Measurements from ENCODE around the gene SAMMSON. TPM values are rescaled to one million over a fixed set of nuclear protein-coding genes. Genes with fewer than 3 reads are reported as not detected.
A peak's percentile ranks its signal among the peaks of the same experiment; 100 is the strongest.

The SAMMSON gene
- polyA plus RNA-seq, 2 donors, result 0.47 to 0.60 TPM

DNA sequence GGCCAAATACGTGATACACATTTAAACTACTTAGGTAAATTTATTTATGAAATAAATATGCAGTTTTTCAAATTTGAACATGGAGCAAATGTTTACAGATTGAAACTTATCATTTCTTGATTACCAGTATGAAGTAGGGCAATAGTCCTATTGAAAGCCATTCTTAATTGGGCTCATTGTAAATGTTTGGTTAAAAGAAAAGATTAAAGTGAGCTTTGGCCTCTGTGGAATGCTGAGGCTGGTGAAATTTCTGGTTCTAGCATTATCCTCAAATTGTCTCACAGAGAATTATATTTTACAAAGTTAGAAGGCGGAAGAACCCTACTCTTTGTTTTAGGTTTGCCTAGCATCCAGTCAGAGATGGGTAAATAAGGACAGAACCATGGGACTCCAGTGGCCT, 73.2 kb downstream of the SAMMSON start:
- 78 to 79% methylated on average over 2 of the region's 2 CpGs for whole genome bisulfite sequencing, 2 donors
- Histone ChIP-seq H3K4me1 (ENCODE audit: control insufficient read depth in 2 of 2, insufficient read depth in 2 of 2, low read length in 1 of 2) (no peaks in the 10 kb centered on the region), H3K27me3 (ENCODE audit: control insufficient read depth in 1 of 2, insufficient read depth in 2 of 2, low read length in 2 of 2) (no peaks in the 10 kb centered on the region), H3K36me3 (ENCODE audit: control insufficient read depth in 2 of 2, insufficient read depth in 2 of 2, low read length in 1 of 2) (no peaks in the 10 kb centered on the region), H3K27ac (ENCODE audit: low read depth in 2 of 2, low read length in 1 of 2) (peak overlapping the region in 1 of 2 donors; percentile 8), H3K9me3 (ENCODE audit: control insufficient read depth in 2 of 2, insufficient read depth in 1 of 2, low read depth in 1 of 2, low read length in 1 of 2) (no peaks in the 10 kb centered on the region), H3K4me3 (ENCODE audit: low read depth in 1 of 2, low read length in 2 of 2) (no peak overlapping the region)

DNA sequence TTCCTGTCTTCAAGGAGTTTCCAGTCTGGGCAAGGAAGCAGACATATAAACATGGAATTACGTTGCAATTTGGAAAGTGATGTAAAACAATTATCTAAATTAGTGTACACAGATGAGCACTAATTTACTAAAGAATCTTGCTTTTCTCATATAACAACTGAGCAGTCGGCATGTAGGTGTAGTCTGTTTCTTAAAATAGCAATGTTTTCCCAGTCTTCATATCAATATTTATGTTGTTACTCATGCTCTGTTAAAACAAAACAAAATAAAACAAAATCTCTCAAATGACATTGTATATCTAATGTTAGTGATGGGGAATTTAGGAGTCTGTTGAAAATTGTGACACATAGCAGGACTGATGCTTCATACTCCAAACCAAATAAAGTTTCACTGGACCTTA, 75.6 kb downstream of the SAMMSON start:
- no peaks in the 10 kb centered on the region for H3K9me3 ChIP-seq (ENCODE audit: control insufficient read depth in 2 of 2, insufficient read depth in 1 of 2, low read depth in 1 of 2, low read length in 1 of 2)
- H3K27ac ChIP-seq (ENCODE audit: low read depth in 2 of 2, low read length in 1 of 2), result no peak overlapping the region
- no peak overlapping the region for H3K4me3 ChIP-seq (ENCODE audit: low read depth in 1 of 2, low read length in 2 of 2)
- no peaks in the 10 kb centered on the region for H3K27me3 ChIP-seq (ENCODE audit: control insufficient read depth in 1 of 2, insufficient read depth in 2 of 2, low read length in 2 of 2)
- 50 to 62% methylated on average over 2 of the region's 2 CpGs for WGBS, 2 donors
- H3K36me3 ChIP-seq (ENCODE audit: control insufficient read depth in 2 of 2, insufficient read depth in 2 of 2, low read length in 1 of 2), result no peaks in the 10 kb centered on the region
- no peaks in the 10 kb centered on the region for H3K4me1 ChIP-seq (ENCODE audit: control insufficient read depth in 2 of 2, insufficient read depth in 2 of 2, low read length in 1 of 2)

DNA sequence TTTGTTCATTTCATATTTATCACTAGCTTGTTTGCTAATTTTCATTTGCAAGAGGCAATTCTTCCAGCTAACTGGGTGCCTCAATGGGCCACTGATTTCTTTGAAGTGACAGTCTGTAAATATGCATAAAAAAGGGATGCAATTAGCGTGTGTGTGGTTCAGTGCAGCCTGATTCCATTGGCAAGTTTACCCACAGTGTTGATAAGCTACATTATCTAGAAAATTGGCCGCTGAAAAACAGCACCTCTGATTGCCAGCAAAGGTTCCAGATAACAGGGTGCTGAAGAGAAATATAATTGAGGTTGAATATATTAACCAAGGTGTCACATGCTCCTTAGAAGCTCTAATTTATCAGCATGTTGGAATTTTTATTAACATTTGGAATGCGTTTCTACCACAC, 76.9 kb downstream of the SAMMSON start:
- H3K27me3 ChIP-seq (ENCODE audit: control insufficient read depth in 1 of 2, insufficient read depth in 2 of 2, low read length in 2 of 2), result no peaks in the 10 kb centered on the region
- H3K4me3 ChIP-seq (ENCODE audit: low read depth in 1 of 2, low read length in 2 of 2), result no peak overlapping the region
- WGBS, 2 donors, result 49 to 71% methylated on average over 3 of the region's 3 CpGs
- no peak overlapping the region for H3K27ac ChIP-seq (ENCODE audit: low read depth in 2 of 2, low read length in 1 of 2)
- no peaks in the 10 kb centered on the region for H3K36me3 ChIP-seq (ENCODE audit: control insufficient read depth in 2 of 2, insufficient read depth in 2 of 2, low read length in 1 of 2)
- H3K4me1 ChIP-seq (ENCODE audit: control insufficient read depth in 2 of 2, insufficient read depth in 2 of 2, low read length in 1 of 2), result no peaks in the 10 kb centered on the region
- no peaks in the 10 kb centered on the region for H3K9me3 ChIP-seq (ENCODE audit: control insufficient read depth in 2 of 2, insufficient read depth in 1 of 2, low read depth in 1 of 2, low read length in 1 of 2)

DNA sequence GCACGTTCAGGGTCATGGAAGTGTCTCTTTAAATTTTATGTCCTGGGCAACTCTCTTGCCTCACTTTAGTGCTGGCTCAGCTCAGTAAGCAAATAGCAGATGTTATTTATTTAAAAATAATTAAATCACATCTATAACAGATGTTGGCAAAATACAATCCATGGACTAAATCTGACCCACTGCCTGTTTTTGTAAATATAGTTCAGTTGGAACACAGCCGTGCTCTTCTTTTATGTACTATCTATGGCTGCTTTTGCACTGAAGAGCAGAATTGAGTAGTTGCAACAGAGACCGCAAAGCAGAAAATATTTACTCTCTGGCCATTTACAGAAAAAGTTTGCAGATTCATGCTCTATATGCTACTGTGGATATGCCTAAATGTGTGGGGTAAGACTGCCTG, 79.2 kb downstream of the SAMMSON start:
- Histone ChIP-seq H3K4me3 (ENCODE audit: low read depth in 1 of 2, low read length in 2 of 2) (no peak overlapping the region), H3K27ac (ENCODE audit: low read depth in 2 of 2, low read length in 1 of 2) (no peak overlapping the region), H3K27me3 (ENCODE audit: control insufficient read depth in 1 of 2, insufficient read depth in 2 of 2, low read length in 2 of 2) (no peaks in the 10 kb centered on the region), H3K36me3 (ENCODE audit: control insufficient read depth in 2 of 2, insufficient read depth in 2 of 2, low read length in 1 of 2) (no peaks in the 10 kb centered on the region), H3K4me1 (ENCODE audit: control insufficient read depth in 2 of 2, insufficient read depth in 2 of 2, low read length in 1 of 2) (no peaks in the 10 kb centered on the region), H3K9me3 (ENCODE audit: control insufficient read depth in 2 of 2, insufficient read depth in 1 of 2, low read depth in 1 of 2, low read length in 1 of 2) (no peaks in the 10 kb centered on the region)
- 74 to 77% methylated on average over 3 of the region's 3 CpGs for WGBS, 2 donors

DNA sequence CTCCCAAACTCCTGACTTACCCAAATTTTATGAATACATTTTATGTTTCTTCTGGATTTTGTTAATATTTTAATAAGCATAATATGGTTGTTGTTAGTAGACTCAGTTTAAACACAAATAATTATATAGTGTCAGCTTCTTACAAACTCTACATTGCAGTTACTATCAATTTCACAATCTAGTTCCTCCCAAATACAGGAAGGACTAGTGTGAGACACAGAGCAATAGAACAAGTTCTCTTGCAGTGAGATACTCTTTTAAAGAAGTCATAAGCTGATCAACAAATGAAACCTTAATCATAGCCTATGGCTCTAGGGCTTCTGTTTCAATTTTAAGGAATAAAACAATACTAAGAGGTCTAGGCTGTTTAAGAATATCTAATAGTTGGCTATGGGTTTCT, 86.1 kb downstream of the SAMMSON start:
- Histone ChIP-seq H3K4me1 (ENCODE audit: control insufficient read depth in 2 of 2, insufficient read depth in 2 of 2, low read length in 1 of 2) (no peaks in the 10 kb centered on the region), H3K4me3 (ENCODE audit: low read depth in 1 of 2, low read length in 2 of 2) (no peak overlapping the region), H3K9me3 (ENCODE audit: control insufficient read depth in 2 of 2, insufficient read depth in 1 of 2, low read depth in 1 of 2, low read length in 1 of 2) (no peaks in the 10 kb centered on the region), H3K36me3 (ENCODE audit: control insufficient read depth in 2 of 2, insufficient read depth in 2 of 2, low read length in 1 of 2) (no peaks in the 10 kb centered on the region), H3K27ac (ENCODE audit: low read depth in 2 of 2, low read length in 1 of 2) (no peak overlapping the region), H3K27me3 (ENCODE audit: control insufficient read depth in 1 of 2, insufficient read depth in 2 of 2, low read length in 2 of 2) (no peaks in the 10 kb centered on the region)

DNA sequence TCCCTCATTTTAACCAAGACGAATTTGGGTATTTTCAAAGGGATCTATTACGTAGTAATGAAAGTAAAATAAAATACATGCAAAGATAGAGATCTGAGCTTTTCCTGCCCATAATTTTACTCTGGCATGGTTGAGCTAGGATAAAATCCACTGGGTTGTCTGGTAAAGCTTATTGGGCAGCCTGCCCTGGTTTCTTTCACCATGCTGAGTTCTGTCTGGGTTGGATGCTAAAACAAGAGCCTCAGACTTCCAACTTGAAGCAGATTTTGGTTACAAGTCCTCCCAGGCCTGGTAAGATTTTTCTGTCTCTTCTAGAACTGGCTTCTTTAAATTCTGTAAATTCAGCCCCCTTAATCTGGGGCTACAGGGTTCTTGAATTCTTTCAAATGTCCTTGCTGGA, 86.8 kb downstream of the SAMMSON start:
- Histone ChIP-seq H3K27me3 (ENCODE audit: control insufficient read depth in 1 of 2, insufficient read depth in 2 of 2, low read length in 2 of 2) (no peaks in the 10 kb centered on the region), H3K4me3 (ENCODE audit: low read depth in 1 of 2, low read length in 2 of 2) (no peak overlapping the region), H3K36me3 (ENCODE audit: control insufficient read depth in 2 of 2, insufficient read depth in 2 of 2, low read length in 1 of 2) (no peaks in the 10 kb centered on the region), H3K4me1 (ENCODE audit: control insufficient read depth in 2 of 2, insufficient read depth in 2 of 2, low read length in 1 of 2) (no peaks in the 10 kb centered on the region), H3K9me3 (ENCODE audit: control insufficient read depth in 2 of 2, insufficient read depth in 1 of 2, low read depth in 1 of 2, low read length in 1 of 2) (no peaks in the 10 kb centered on the region), H3K27ac (ENCODE audit: low read depth in 2 of 2, low read length in 1 of 2) (no peak overlapping the region)
- WGBS, 2 donors, result 78% methylated on average over 2 of the region's 2 CpGs

DNA sequence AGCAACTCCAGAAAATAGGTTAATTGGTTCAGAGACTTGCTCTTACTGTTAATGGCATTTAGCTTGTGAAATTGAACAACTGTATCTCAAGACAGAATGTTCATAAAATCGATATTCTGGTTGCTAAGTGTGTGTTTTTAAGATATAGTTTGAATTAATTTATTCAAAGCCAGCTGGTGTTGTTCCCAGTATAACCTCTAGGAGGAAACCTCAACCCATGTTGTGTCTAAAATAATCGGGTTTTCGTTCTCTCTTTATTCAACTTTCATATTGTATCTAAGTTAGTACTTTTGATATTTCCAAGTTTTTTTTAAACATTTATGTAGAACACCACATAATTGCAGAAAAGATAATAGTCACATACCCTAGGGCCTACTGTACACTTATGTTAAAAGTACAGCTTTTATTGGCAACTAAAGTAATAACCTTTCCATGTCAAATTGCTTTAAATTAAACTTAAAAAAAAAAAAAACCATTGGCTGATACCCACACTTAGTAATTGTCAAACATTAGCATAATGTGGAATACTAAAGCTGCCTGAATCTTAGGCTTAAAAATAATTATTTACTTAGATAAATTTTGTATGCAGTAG, 90.9 kb downstream of the SAMMSON start:
- Histone ChIP-seq H3K36me3 (ENCODE audit: control insufficient read depth in 2 of 2, insufficient read depth in 2 of 2, low read length in 1 of 2) (no peaks in the 10 kb centered on the region), H3K9me3 (ENCODE audit: control insufficient read depth in 2 of 2, insufficient read depth in 1 of 2, low read depth in 1 of 2, low read length in 1 of 2) (no peaks in the 10 kb centered on the region), H3K27me3 (ENCODE audit: control insufficient read depth in 1 of 2, insufficient read depth in 2 of 2, low read length in 2 of 2) (no peaks in the 10 kb centered on the region), H3K4me3 (ENCODE audit: low read depth in 1 of 2, low read length in 2 of 2) (no peak overlapping the region), H3K4me1 (ENCODE audit: control insufficient read depth in 2 of 2, insufficient read depth in 2 of 2, low read length in 1 of 2) (no peaks in the 10 kb centered on the region), H3K27ac (ENCODE audit: low read depth in 2 of 2, low read length in 1 of 2) (no peak overlapping the region)
- WGBS, 2 donors, result 7 to 10% methylated on average over 3 of the region's 3 CpGs

DNA sequence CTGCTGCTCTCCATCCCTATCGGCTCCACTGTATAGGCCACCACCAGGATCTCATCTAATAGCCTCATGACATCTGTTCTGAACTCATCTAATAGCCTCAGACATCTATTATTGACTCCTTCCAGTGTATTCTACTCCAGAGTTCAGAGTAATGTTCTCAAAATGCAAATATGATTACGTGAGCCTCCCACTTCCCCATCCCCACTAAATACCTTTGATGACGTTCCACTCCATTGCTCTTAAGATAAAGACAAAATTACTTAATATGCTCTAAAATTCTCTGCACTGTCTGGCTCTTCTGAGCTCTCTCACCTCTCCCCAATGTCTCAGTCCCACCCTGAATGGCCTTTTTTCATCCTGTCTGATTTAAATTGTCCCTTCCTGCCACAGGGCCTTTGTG, 94.7 kb downstream of the SAMMSON start:
- no peak overlapping the region for H3K4me3 ChIP-seq (ENCODE audit: low read depth in 1 of 2, low read length in 2 of 2)
- WGBS, 2 donors, result 81 to 83% methylated on average over 3 of the region's 3 CpGs
- H3K9me3 ChIP-seq (ENCODE audit: control insufficient read depth in 2 of 2, insufficient read depth in 1 of 2, low read depth in 1 of 2, low read length in 1 of 2), result no peaks in the 10 kb centered on the region
- no peaks in the 10 kb centered on the region for H3K36me3 ChIP-seq (ENCODE audit: control insufficient read depth in 2 of 2, insufficient read depth in 2 of 2, low read length in 1 of 2)
- H3K4me1 ChIP-seq (ENCODE audit: control insufficient read depth in 2 of 2, insufficient read depth in 2 of 2, low read length in 1 of 2), result no peaks in the 10 kb centered on the region
- no peaks in the 10 kb centered on the region for H3K27me3 ChIP-seq (ENCODE audit: control insufficient read depth in 1 of 2, insufficient read depth in 2 of 2, low read length in 2 of 2)
- H3K27ac ChIP-seq (ENCODE audit: low read depth in 2 of 2, low read length in 1 of 2), result no peak overlapping the region

DNA sequence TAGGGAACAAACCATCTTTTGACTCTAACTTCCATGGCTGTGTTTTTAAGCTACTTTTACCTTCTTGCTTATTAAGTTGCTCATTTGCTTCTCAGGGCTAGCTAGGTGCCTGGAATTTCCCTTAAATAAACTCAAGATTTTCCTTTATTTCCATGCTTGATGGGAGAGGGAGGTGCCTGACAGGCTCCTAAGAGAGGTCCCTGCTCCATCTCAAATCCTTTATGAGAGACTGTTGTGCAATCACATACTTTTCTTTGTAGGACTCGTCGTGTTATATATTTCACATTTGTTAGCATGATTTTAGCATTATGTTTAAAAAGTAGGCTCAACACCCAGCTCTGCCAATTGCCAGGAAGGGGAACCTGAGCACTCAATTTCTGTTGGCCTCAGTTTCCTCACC, 95.7 kb downstream of the SAMMSON start:
- H3K27me3 ChIP-seq (ENCODE audit: control insufficient read depth in 1 of 2, insufficient read depth in 2 of 2, low read length in 2 of 2), result no peaks in the 10 kb centered on the region
- H3K36me3 ChIP-seq (ENCODE audit: control insufficient read depth in 2 of 2, insufficient read depth in 2 of 2, low read length in 1 of 2), result no peaks in the 10 kb centered on the region
- no peaks in the 10 kb centered on the region for H3K4me1 ChIP-seq (ENCODE audit: control insufficient read depth in 2 of 2, insufficient read depth in 2 of 2, low read length in 1 of 2)
- H3K27ac ChIP-seq (ENCODE audit: low read depth in 2 of 2, low read length in 1 of 2), result no peak overlapping the region
- H3K4me3 ChIP-seq (ENCODE audit: low read depth in 1 of 2, low read length in 2 of 2), result no peak overlapping the region
- 61 to 65% methylated on average over 2 of the region's 2 CpGs for WGBS, 2 donors
- H3K9me3 ChIP-seq (ENCODE audit: control insufficient read depth in 2 of 2, insufficient read depth in 1 of 2, low read depth in 1 of 2, low read length in 1 of 2), result no peaks in the 10 kb centered on the region

DNA sequence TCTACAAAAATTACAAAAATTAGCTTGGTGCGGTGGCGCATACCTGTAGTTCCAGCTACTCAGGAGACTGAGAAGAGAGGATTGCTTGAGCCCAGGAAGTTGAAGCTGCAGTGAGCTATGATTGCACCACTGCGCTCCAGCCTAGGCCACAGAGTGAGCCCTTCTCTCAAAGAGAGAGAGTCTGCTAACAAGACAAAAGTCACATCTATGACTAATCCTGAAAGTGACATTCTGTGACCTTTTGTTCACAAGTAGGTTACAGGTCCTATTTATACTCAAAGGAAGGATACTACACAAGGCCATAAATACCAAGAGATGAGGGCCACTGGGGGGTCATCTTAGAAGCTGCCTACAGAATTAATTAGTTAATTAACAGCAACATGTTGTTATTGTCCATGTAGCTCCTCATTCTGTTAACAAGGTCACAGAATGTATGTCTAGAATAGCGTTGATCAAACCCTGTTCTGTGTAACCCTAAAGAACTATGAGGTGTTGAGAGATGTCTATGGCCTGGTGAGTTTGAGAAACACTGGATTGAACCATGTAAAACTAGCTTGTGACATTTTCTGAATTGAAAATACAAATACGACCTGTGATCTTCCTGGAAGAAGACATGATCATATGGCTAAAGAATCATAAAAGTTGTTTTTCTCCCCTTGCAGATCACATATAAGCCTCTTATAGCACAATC, 97.0 kb downstream of the SAMMSON start:
- H3K27ac ChIP-seq (ENCODE audit: low read depth in 2 of 2, low read length in 1 of 2), result no peak overlapping the region
- no peaks in the 10 kb centered on the region for H3K9me3 ChIP-seq (ENCODE audit: control insufficient read depth in 2 of 2, insufficient read depth in 1 of 2, low read depth in 1 of 2, low read length in 1 of 2)
- H3K4me1 ChIP-seq (ENCODE audit: control insufficient read depth in 2 of 2, insufficient read depth in 2 of 2, low read length in 1 of 2), result no peaks in the 10 kb centered on the region
- no peak overlapping the region for H3K4me3 ChIP-seq (ENCODE audit: low read depth in 1 of 2, low read length in 2 of 2)
- 92 to 94% methylated on average over 5 of the region's 5 CpGs for WGBS, 2 donors
- no peaks in the 10 kb centered on the region for H3K36me3 ChIP-seq (ENCODE audit: control insufficient read depth in 2 of 2, insufficient read depth in 2 of 2, low read length in 1 of 2)
- H3K27me3 ChIP-seq (ENCODE audit: control insufficient read depth in 1 of 2, insufficient read depth in 2 of 2, low read length in 2 of 2), result no peaks in the 10 kb centered on the region
